ENCODE measurements around the gene TMEM270.
"Not testable (repeated sequence)": the region's sequence is repeated elsewhere in the genome, so short reads cannot be mapped to it uniquely, and the experiment has no call there.

TMEM270 gene, protein sequence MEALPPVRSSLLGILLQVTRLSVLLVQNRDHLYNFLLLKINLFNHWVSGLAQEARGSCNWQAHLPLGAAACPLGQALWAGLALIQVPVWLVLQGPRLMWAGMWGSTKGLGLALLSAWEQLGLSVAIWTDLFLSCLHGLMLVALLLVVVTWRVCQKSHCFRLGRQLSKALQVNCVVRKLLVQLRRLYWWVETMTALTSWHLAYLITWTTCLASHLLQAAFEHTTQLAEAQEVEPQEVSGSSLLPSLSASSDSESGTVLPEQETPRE

DNA sequence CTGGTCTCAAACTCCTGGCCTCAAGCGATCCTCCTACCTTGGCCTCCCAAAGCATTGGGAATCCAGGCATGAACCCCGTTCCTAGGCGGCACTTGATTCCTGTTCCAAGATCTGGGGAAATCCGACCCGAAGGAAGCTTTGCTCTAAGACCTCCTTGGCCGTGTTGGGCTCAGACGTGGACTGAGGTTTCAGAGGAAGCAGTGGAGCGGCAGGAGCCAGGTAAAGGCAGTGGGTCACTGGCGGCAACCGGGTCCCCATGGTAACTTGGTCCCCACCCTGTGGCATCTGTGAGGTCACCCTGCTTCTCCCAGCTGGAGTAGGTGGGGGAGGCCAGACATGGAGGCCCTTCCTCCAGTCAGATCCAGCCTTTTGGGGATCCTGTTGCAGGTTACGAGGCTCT lies at the start of gene TMEM270:
TSS of gene TMEM270 (plus strand) at position 301 of the 400 bp plus-strand sequence. CDS start at position 337, 36 bp downstream.
- FAIRE-seq = no peak
- no peak for DNase-seq (ENCODE audit: insufficient read length, low spot score)

DNA sequence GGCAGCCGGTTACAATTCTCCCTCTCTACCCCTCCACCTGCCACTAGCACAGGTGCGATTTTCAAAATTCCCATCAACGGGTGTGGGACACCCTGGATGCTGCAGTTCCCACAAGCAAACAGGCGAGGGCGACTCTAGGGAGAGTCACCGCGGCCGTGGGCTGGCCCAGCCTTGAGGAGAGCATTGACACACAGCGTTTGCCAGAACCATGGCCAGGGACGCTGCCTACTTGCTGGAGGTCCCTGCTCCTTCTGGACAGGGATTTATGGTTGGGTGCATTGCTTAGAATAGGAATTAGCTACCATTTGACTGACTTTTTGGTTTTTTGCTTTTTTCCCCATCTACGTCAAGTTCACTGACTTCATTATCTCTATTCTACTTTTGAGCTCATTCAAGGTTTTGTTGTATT lies 49.2 kb upstream of the TMEM270 start:
- DNase-seq (ENCODE audit: insufficient read length, low spot score) = peak; percentile 50
- FAIRE-seq = no peak

DNA sequence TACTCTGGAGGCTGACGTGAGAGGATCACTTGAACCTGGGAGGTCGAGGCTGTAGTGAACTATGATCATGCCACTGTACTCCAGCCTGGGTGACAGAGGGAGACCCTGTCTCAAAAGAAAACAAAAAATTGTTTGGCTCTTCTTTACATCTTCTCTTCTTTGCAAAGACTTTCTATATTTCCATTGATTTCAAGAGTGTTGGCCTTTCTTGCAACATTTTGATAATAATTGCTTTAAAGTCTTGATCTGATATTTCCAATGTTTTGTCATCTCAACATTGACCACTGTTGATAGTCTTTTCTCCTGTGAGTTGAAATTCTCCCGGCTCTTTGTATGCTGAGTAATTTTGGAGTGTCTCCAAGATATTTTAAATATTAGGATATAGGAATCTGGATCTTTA lies 48.0 kb upstream of the TMEM270 start:
- no peak for DNase-seq (ENCODE audit: insufficient read length, low spot score)
- no peak for FAIRE-seq

DNA sequence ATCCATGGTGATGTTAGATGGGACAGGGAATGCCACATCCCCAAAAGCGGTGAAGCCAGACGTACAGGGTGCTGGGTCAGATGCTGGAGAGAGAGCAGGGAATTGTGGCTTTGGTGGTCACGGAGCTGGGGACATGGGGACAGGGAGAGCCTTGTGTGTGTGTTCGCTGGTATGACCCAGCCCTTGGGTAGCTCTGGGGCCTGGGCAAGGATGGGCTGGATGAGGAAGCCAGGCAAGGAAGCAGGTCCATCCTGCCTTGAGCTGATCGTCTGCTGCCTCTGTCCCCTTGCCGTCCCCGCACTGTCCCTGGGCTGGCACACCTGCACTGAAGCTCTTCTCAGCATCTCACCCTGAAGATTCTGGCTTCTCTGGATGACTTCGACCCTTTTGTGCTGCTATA lies 45.5 kb upstream of the TMEM270 start:
- DNase-seq (ENCODE audit: insufficient read length, low spot score) = no peak
- FAIRE-seq = no peak

DNA sequence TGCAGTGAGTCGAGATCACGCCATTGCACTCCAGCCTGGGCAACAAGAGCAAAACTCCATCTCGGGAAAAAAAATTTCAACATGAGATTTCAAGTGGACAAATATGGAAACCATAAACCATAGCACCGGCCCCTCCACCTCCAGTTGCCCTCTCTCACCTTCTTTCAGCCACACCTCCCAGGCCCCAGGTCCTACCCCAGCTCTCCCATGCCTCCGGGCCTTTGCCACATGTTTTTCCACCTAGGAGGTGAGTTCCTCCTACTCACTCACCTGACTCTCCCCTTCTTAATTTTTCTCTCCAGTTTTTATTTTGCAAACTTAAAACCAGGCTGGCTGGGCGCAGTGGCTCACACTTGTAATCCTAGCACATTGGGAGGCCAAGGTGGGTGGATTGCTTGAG lies 43.8 kb upstream of the TMEM270 start:
- no peak for DNase-seq (ENCODE audit: insufficient read length, low spot score)
- FAIRE-seq = no peak

DNA sequence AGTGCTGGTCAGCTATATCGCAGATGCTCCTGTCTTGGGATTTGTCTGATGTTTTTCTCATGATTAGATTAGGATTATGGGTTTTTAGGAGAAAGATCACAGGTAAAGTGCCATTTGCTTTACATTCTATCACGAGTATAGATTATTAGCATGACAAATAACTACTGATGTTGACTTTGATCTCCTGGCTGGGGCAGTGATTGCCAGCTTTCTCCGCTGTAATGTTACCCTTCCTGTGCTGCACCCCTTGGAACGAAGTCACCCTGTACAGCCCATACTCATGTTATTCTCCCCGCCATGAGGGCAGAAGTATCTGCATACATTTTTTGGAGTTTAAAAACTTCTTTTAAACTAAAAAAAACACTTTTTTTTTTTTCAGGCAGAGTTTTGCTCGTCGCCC lies 40.9 kb upstream of the TMEM270 start:
- DNase-seq (ENCODE audit: insufficient read length, low spot score) (no peak), FAIRE-seq (no peak)

DNA sequence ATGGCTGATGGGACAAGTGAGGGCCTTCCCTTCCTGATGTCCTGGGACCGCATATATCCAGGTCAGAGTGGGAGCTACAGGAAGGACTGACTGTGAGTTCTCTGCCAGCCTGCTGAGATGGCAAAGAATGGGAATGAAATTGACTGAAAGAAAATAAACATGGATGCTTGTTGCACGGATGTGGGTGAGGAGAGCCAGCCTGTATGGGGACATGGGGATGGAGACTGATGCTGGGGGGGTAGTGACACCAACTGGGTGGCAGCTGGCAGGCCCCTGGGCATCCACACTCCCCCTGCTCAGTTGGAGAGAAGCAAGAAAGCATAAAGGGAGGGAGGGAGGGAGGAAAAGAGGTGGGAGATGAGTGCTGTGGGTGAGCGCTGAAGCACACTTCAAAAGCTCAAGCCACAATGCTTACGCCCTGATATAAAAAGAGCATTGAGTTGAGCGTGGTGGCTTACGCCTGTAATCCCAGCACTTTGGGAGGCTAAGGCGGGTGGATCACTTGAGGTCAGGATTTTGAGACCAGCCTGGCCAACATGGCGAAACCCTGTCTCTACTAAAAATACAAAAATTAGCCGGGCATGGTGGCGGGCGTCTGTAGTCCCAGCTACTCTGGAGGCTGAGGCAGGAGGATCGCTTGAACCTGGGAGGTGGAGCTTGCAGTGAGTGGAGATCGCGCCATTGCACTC lies 39.2 kb upstream of the TMEM270 start:
- not testable (repeated sequence) for DNase-seq (ENCODE audit: insufficient read length, low spot score); FAIRE-seq

DNA sequence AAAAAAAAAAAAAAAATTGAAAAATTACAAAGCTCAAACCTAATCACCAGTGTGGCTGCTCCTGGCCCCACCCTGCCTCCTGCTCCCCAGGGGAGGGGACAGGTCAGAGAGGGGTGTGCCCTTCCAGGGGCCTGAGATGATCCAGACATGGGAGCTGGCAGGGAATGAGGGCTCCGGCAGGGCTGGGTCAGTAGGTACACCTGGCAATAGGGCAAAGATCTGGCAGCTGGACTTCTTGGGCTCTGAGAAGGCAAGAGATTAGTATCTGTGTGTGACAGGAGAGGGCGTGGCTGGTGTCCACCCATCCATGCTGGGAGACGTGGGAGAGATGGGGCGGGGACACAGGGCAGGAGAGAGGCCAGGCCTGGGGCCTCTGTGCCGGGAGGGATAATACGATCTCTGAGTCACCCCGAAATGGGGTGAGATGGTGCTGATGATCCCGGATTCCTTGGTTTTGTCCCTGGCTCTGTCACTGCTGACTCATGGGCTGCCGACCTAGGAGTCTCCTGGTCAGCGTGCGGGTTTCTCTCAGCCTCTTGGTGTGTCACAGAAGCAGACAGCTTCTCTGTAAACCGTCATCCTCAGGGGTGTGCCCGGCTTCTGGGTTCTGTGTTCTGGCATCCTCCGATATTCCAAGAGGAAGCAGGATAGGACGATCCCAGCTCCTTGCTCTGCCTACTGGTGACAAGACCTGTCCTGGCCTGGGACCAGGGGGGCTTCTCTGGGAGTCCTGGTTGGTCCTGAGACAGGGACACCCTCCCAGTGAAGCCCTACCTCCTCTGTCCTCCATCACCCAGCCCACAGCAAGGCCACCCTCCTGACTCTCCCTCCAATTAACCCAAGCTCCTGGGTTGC lies 38.4 kb upstream of the TMEM270 start:
- DNase-seq (ENCODE audit: insufficient read length, low spot score) = peak; percentile 87
- FAIRE-seq = peak; percentile 52

DNA sequence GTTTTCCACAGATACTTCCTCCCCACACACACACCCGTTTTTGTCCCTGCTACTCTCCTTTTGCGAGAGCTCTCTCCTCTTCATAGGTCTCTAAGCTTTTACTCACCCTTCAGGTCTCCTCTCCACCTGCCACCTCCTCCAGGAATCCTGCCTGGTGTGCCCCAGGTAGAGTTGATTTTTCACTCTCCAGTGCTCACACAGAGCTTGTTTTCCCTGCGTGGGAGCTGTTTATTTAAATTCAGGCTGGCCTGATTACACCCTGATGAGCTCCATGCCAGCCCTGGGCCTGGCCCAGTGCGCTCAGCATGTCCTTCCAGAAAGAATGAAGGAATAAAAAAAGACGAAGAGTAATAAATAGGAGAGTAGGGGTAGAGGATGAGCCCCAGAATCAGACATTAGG lies 37.7 kb upstream of the TMEM270 start:
- no peak for DNase-seq (ENCODE audit: insufficient read length, low spot score)
- FAIRE-seq = no peak

DNA sequence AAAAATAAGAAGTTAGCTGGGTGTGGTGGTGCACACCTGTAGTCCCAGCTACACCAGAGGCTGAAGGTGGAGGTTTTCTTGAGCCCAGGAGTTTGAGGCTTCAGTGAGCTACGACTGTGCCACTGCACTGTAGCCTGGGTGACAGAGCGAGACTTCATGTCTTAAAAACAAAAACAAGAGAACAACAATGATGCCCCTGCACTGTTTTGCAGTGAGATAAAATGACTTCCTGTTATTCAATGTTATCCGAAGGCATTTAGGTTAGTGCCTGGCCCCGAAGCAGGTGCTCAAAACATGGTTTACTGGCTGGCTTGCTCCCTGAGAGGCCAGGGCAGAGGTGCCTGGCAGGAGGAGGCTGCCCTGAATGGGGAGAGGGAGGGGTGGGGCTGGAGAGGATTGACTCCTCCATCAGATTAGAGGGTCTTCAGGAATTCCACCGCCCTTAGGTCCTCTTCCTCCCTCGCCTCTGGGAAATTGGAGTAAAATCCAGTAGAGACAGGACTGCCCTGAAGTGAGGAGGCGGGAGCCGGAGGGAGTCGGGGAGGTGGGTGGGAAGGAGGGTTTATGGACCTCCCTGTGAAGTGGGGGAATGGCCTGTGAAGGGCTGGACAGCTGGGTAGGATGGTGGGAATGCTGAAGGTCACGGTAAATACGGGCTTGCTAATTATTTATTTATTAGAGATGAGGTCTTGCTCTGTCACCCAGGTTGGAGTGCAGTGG lies 36.9 kb upstream of the TMEM270 start:
- no peak for DNase-seq (ENCODE audit: insufficient read length, low spot score)
- no peak for FAIRE-seq

DNA sequence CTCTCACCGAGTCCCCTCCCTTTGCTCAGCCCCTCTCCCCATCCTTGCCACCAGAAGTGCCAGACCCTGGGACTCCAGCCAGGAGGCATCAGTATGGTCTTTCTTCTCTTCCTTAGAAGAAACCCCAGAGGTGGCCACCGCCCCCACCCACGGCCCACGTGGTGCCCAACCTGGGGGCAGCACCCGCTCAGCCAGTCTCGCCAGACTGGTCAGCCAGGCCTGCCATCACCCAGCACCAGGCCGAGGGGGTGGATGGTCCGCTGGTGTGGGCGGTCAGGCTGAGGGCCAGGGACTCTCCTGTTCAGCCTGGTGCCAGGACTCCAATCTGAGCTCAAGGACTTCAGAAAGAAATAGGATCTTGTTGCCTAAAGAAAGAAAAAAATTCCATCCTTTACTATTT lies 36.0 kb upstream of the TMEM270 start:
- DNase-seq (ENCODE audit: insufficient read length, low spot score) (no peak), FAIRE-seq (no peak)

DNA sequence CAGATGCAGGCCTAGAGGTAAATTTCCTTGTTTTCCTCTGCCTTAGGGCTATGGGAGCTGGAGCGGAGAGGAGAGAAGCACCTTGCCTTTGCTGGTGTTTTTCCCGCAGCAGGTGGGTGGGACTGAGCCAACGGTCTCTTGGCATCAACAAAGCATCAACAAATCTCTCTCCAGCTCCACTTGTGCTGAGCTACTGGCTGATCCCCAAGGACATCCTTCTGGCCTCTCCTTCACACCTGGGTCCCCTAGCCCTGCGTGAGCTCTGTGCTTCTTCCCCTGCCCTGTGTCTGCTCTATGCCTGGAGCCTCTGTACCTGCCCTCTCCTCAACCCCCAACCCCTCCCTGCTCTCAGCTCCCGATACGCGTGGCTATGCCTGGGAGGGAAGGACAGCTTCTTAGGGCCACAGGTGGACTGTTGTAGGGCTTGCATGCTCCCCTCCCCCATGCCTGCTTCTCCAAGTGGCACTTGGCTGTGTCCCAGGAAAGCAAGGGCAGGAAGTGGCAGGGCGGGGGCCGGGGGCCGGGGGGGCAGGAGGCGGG lies 33.3 kb upstream of the TMEM270 start:
- FAIRE-seq (no peak), DNase-seq (ENCODE audit: insufficient read length, low spot score) (no peak)

DNA sequence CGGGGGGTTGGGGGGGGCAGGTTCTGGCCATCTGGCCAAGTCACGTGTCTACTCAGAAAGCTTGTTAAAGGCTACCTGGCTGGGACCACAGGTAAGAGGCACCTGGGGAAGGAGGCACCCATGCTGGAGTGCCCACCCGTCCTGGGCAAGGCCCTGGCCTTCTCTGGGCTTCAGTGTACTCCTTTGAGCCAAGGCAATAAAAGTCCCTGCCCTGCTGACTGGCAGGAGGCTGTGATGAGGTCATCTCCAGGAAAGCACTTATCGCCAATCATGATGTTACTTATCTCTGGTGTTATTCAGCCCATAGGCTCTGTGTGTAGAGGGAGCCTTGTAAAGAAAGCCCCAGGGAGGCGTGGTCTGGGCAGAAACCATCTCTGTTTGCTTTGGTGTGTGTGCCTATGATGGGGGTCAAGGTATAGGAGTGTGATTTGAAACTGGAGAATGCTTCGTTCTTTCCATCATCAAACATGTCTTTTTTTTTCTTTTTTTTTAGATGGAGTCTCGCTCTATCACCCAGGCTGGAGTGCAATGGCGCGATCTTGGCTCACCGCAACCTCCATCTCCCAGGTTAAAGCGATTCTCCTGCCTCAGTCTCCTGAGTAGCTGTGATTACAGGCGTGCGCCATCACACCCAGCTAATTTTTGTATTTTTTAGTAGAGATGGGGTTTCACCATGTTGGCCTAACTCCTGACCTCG lies 32.7 kb upstream of the TMEM270 start:
- peak; percentile 69 for DNase-seq (ENCODE audit: insufficient read length, low spot score)
- FAIRE-seq = no peak

DNA sequence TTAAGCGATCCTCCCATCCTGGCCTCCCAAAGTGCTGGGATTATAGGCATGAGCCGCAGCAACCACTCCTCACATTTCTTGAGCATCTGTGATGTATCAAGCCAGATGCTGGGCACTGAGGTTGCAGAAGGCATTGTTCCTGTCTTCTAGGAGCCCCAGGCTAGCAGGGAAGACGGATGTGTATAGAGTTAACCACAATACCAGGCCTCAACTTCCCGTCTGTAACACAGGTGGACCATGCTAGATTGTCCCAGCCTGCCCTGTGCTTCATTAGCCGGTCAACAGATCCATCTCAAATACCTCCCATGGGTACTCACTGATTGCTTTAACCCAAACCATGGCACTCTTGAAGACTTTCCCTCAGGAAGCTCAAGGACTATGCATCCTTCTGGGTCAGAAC lies 32.0 kb upstream of the TMEM270 start:
- DNase-seq (ENCODE audit: insufficient read length, low spot score) (no peak), FAIRE-seq (no peak)

DNA sequence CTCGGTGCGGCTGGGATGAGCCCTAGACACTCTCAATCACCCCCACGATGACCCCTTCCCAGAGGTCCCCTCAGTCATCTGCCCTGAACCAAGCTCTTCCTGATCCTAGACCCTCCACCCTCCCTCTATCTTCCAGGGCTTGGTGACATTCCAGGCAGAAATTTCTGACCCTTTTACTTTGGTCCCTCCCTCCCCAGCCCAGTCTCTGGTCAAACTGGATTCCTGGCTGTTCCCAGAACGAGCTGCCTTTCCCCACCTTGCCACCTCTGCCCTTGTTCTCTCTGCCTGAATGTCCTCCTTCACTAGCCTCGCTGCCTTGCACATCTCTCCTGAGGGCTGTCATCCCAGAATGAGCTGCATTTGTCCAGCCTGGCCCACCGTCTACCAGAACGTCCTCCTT lies 31.5 kb upstream of the TMEM270 start:
- FAIRE-seq (no peak), DNase-seq (ENCODE audit: insufficient read length, low spot score) (no peak)

DNA sequence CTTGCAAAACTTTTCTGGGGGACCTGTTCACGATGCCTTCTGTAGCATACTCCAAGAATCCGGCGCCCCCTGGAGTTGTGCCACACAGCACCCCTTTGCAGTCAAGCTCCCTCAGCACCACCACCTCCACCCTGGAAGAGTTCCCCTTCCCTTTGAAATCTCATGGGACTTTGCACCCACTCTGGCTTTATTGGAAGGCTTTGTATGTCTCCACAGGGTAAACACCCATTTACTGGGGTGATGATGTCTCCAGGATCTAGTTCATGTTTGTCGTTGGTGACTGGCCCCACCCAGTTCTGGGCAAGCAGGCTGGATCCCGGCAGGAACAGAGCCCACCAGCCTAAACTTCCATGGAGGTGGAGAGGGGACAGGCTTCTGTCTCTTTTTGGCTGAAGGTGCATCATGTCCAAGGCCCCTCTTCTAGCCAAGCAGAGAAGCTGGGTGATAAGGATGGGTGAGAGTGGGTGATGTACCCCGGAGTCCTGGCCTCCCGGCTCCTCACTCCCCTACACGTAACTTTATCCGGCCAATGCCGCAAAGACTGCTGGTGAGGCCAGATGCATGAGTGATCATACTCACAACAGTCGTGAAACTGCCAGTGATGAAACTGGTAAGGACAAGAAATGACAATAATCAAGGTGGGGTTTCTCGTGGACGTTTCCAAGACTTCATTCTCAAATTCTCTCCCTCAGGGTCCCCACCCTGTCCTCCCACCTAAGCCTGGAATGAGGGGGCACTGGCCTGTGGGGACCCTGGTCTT lies 30.9 kb upstream of the TMEM270 start:
- FAIRE-seq (no peak), DNase-seq (ENCODE audit: insufficient read length, low spot score) (no peak)

DNA sequence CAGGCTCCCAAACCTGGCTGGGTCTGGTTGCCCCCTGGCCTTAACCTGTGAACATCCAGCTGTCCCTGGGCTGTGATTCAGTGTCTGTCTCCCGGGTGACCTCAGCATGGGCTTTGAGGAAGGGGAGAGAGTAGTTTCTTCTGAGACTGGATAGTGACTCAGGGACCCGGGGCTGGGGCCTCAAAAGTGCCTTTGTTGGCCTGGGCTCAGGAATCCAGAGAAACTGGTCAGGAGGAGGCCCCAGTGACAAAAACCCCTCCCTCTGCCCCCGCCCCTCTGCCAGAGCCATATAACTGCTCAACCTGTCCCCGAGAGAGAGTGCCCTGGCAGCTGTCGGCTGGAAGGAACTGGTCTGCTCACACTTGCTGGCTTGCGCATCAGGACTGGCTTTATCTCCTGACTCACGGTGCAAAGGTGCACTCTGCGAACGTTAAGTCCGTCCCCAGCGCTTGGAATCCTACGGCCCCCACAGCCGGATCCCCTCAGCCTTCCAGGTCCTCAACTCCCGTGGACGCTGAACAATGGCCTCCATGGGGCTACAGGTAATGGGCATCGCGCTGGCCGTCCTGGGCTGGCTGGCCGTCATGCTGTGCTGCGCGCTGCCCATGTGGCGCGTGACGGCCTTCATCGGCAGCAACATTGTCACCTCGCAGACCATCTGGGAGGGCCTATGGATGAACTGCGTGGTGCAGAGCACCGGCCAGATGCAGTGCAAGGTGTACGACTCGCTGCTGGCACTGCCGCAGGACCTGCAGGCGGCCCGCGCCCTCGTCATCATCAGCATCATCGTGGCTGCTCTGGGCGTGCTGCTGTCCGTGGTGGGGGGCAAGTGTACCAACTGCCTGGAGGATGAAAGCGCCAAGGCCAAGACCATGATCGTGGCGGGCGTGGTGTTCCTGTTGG lies 30.0 kb upstream of the TMEM270 start, which contains the start of gene CLDN4:
TSS of gene CLDN4 (plus strand) at position 316 of the 903 bp plus-strand sequence. CDS start at position 522, 206 bp downstream.
- DNase-seq (ENCODE audit: insufficient read length, low spot score) (no peak), FAIRE-seq (no peak)

DNA sequence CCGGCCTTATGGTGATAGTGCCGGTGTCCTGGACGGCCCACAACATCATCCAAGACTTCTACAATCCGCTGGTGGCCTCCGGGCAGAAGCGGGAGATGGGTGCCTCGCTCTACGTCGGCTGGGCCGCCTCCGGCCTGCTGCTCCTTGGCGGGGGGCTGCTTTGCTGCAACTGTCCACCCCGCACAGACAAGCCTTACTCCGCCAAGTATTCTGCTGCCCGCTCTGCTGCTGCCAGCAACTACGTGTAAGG lies 29.4 kb upstream of the TMEM270 start:
- FAIRE-seq (no peak), DNase-seq (ENCODE audit: insufficient read length, low spot score) (no peak)

Measured in HTR-8/SVneo (cell line).